Breast epithelium (tissue), 3 donors: Measurements from ENCODE around the gene STIL.

ENCODE experiments used
- POLR2A ChIP-seq: fragments of 450-650 bp; IDR thresholded peaks from one replicate; pipeline ENCODE4 v1.6.1; 2016; ENCODE audit warnings: antibody characterized with exemption, mild to moderate bottlenecking, moderate library complexity
- POLR2AphosphoS5 ChIP-seq, 3 donors: sonication (generic); formaldehyde crosslinking; IDR thresholded peaks; one replicate each; pipeline ENCODE4 v1.6.1; 2017; ENCODE audit warnings: antibody characterized with exemption in 3 of 3
- TF ChIP-seq, protein P1 (sequence below), 3 donors: fragments of 450-650 bp; IDR thresholded peaks; one replicate each; pipeline ENCODE4 v1.5.1; 2016 to 2017; ENCODE audit warnings: antibody characterized with exemption in 3 of 3, mild to moderate bottlenecking in 3 of 3, moderate library complexity in 3 of 3

DNA sequence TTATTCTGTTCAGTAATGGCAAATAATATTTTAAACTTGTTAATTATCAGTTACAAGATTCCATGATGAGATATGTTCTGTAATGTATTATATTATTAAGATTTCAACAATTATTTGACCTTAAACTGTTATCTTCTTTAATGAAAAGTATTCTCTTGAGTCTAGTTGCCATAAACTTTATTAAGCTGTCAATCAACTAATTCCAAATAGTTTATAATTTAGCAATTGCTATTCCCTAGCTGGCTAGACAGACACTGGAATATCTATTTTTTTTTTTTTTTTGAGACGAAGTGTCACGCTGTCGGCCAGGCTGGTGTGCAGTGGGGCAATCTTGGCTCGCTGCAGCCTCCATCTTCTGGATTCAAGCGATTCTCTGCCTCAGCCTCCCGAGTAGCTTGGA lies 23.4 kb upstream of the STIL start:
- TF ChIP-seq POLR2A (no peak), POLR2AphosphoS5 (IDR thresholded peaks at IDR 0.05) (no peak)
- TF ChIP-seq, protein P1, sequence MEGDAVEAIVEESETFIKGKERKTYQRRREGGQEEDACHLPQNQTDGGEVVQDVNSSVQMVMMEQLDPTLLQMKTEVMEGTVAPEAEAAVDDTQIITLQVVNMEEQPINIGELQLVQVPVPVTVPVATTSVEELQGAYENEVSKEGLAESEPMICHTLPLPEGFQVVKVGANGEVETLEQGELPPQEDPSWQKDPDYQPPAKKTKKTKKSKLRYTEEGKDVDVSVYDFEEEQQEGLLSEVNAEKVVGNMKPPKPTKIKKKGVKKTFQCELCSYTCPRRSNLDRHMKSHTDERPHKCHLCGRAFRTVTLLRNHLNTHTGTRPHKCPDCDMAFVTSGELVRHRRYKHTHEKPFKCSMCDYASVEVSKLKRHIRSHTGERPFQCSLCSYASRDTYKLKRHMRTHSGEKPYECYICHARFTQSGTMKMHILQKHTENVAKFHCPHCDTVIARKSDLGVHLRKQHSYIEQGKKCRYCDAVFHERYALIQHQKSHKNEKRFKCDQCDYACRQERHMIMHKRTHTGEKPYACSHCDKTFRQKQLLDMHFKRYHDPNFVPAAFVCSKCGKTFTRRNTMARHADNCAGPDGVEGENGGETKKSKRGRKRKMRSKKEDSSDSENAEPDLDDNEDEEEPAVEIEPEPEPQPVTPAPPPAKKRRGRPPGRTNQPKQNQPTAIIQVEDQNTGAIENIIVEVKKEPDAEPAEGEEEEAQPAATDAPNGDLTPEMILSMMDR (IDR thresholded peaks at IDR 0.05) = no peak
